IMR-90 (cell line): Measurements from ENCODE around the gene FOXK1. TPM values are rescaled to one million over a fixed set of nuclear protein-coding genes. Genes with fewer than 3 reads are reported as not detected.

Source experiments
- ATAC-seq: fragments of 200-7000 bp; cut with Tn5 transposase; 2 replicates; pipeline ENCODE4 v1.9.1; 2020; ENCODE audit warnings: low read depth, mild to moderate bottlenecking, moderate library complexity
- BruUV-seq: library from RNA; stranded (reverse); fragments of 400-500 nt; replicated peaks from 2 replicates; lab custom pipeline; 2021; lab: Mats Ljungman, UMichigan
- CTCF ChIA-PET: fragments of 300-600 bp; formaldehyde crosslinking; extraction: SDS; loops from one replicate; lab custom pipeline; 2021; ENCODE audit warnings: antibody characterized with exemption; lab: Yijun Ruan, JAX
- POLR2A ChIA-PET: fragments of 300-600 bp; sonication (Branson Sonifier 250); formaldehyde crosslinking; loops from one replicate; lab custom pipeline; 2022; ENCODE audit warnings: antibody characterized with exemption; ENCODE audit not compliant: unreplicated experiment; lab: Charles Lee
- DNase-seq: peaks from one replicate; pipeline ENCODE4 v3.0.0; 2013
- H2AFZ ChIP-seq: replicated peaks from 2 replicates; pipeline ENCODE3; 2013; ENCODE audit warnings: low read length, mild to moderate bottlenecking; ENCODE audit not compliant: poor library complexity
- H2AK5ac ChIP-seq: 2 replicates; pipeline ENCODE4 v1.6.1; 2013; ENCODE audit warnings: low read depth, low read length, inconsistent platforms
- H2AK9ac ChIP-seq: replicated peaks from 2 replicates; pipeline ENCODE3; 2013; ENCODE audit warnings: mild to moderate bottlenecking, low read depth, low read length, moderate library complexity; ENCODE audit not compliant: poor library complexity
- H2BK120ac ChIP-seq: 2 replicates; pipeline ENCODE4 v1.6.1; 2013; ENCODE audit warnings: low read depth, low read length, inconsistent platforms
- H2BK15ac ChIP-seq: 3 replicates; pipeline ENCODE4 v1.6.1; 2013; ENCODE audit warnings: low read depth, low read length, inconsistent platforms
- H2BK20ac ChIP-seq: 2 replicates; pipeline ENCODE4 v1.6.1; 2013; ENCODE audit warnings: low read depth, mild to moderate bottlenecking, inconsistent platforms, low read length, moderate library complexity
- H2BK5ac ChIP-seq: 2 replicates; pipeline ENCODE4 v1.6.1; 2013; ENCODE audit warnings: mild to moderate bottlenecking, low read depth, low read length, inconsistent platforms; ENCODE audit not compliant: poor library complexity, severe bottlenecking
- H3K14ac ChIP-seq: replicated peaks from 2 replicates; pipeline ENCODE4 v1.6.1; 2013; ENCODE audit warnings: low read depth, low read length, inconsistent platforms
- H3K18ac ChIP-seq: 2 replicates; pipeline ENCODE4 v1.6.1; 2013; ENCODE audit warnings: low read depth, low read length, control low read depth
- H3K23ac ChIP-seq: 2 replicates; pipeline ENCODE4 v1.6.1; 2013; ENCODE audit warnings: low read depth, low read length, inconsistent platforms
- H3K27ac ChIP-seq: 2 replicates; pipeline ENCODE4 v1.5.1; 2013; ENCODE audit warnings: mild to moderate bottlenecking, control low read depth, low read length; ENCODE audit not compliant: insufficient read depth
- H3K27me3 ChIP-seq: 2 replicates; pipeline ENCODE4 v1.6.1; 2013; ENCODE audit warnings: low read length; ENCODE audit not compliant: control insufficient read depth, insufficient read depth
- H3K36me3 ChIP-seq: 2 replicates; pipeline ENCODE4 v1.6.1; 2013; ENCODE audit warnings: low read length, mixed read lengths; ENCODE audit not compliant: control insufficient read depth, insufficient read depth
- H3K4ac ChIP-seq: 2 replicates; pipeline ENCODE4 v1.6.1; 2013; ENCODE audit warnings: low read depth, low read length, inconsistent platforms
- H3K4me1 ChIP-seq: 2 replicates; pipeline ENCODE4 v1.6.1; 2013; ENCODE audit warnings: low read length, mixed read lengths; ENCODE audit not compliant: control insufficient read depth, insufficient read depth
- H3K4me2 ChIP-seq: 2 replicates; pipeline ENCODE4 v1.6.1; 2013; ENCODE audit warnings: low read depth, mild to moderate bottlenecking, control low read depth, low read length, moderate library complexity
- H3K4me3 ChIP-seq: 2 replicates; pipeline ENCODE4 v1.5.1; 2013; ENCODE audit warnings: low read depth, mild to moderate bottlenecking, control low read depth, low read length, moderate library complexity; ENCODE audit not compliant: insufficient read depth
- H3K56ac ChIP-seq: 2 replicates; pipeline ENCODE4 v1.6.1; 2013; ENCODE audit warnings: low read length, inconsistent platforms; ENCODE audit not compliant: insufficient read depth; ENCODE audit errors: extremely low read depth
- H3K79me1 ChIP-seq, 2 experiments: 2 replicates each; pipeline ENCODE4 v1.6.1; 2013; ENCODE audit warnings: low read length in 2 of 2, inconsistent platforms in 1 of 2, low read depth in 1 of 2
- H3K9ac ChIP-seq: 2 replicates; pipeline ENCODE4 v1.6.1; 2013; ENCODE audit warnings: low read depth, low read length, control low read depth
- H3K9me1 ChIP-seq: 2 replicates; pipeline ENCODE4 v1.6.1; 2013; ENCODE audit warnings: low read length, inconsistent platforms; ENCODE audit not compliant: insufficient read depth
- H3K9me3 ChIP-seq: 2 replicates; pipeline ENCODE4 v1.6.1; 2013; ENCODE audit warnings: low read length; ENCODE audit not compliant: control insufficient read depth, insufficient read depth
- H4K20me1 ChIP-seq: 2 replicates; pipeline ENCODE4 v1.6.1; 2013; ENCODE audit warnings: low read length, inconsistent platforms; ENCODE audit not compliant: insufficient read depth
- H4K5ac ChIP-seq: 2 replicates; pipeline ENCODE4 v1.6.1; 2013; ENCODE audit warnings: mild to moderate bottlenecking, low read depth, low read length, control low read depth
- H4K8ac ChIP-seq, 2 experiments: 2 replicates each; pipeline ENCODE4 v1.6.1; 2013; ENCODE audit warnings: low read depth in 2 of 2, low read length in 2 of 2, control low read depth in 1 of 2, inconsistent platforms in 1 of 2
- H4K91ac ChIP-seq: 2 replicates; pipeline ENCODE4 v1.6.1; 2013; ENCODE audit warnings: low read depth, low read length, inconsistent platforms; ENCODE audit not compliant: insufficient read depth
- BHLHE40 ChIP-seq: fragments of 150-350 bp; IDR thresholded peaks from 2 replicates; pipeline ENCODE4 v1.6.1; 2016; ENCODE audit warnings: mild to moderate bottlenecking, low read depth, low read length
- CEBPB ChIP-seq: IDR thresholded peaks from 2 replicates; pipeline ENCODE4 v1.6.1; 2012; ENCODE audit warnings: low read depth, low read length, improper control_type of control experiment
- CHD1 ChIP-seq: IDR thresholded peaks from 2 replicates; pipeline ENCODE4 v1.6.1; 2012; ENCODE audit warnings: low read depth, low read length, improper control_type of control experiment
- CTCF ChIP-seq: conservative IDR thresholded peaks from 2 replicates; pipeline ENCODE4 v1.5.1; 2012; ENCODE audit warnings: mild to moderate bottlenecking, low read depth, low read length, improper control_type of control experiment
- ELK1 ChIP-seq: fragments of 150-350 bp; IDR thresholded peaks from 2 replicates; pipeline ENCODE4 v1.6.1; 2016; ENCODE audit warnings: low read depth, mild to moderate bottlenecking, low read length, moderate library complexity, borderline replicate concordance
- FOS ChIP-seq: fragments of 150-350 bp; IDR thresholded peaks from 2 replicates; pipeline ENCODE4 v1.6.1; 2016; ENCODE audit warnings: low read depth, low read length
- MAFK ChIP-seq: IDR thresholded peaks from 2 replicates; pipeline ENCODE4 v1.6.1; 2012; ENCODE audit warnings: low read depth, low read length, improper control_type of control experiment
- MAZ ChIP-seq: IDR thresholded peaks from 2 replicates; pipeline ENCODE4 v1.6.1; 2012; ENCODE audit warnings: low read depth, mild to moderate bottlenecking, low read length, improper control_type of control experiment, moderate library complexity, borderline replicate concordance
- MXI1 ChIP-seq: IDR thresholded peaks from 2 replicates; pipeline ENCODE4 v1.6.1; 2012; ENCODE audit warnings: low read depth, mild to moderate bottlenecking, low read length, moderate library complexity, borderline replicate concordance
- NFE2L2 ChIP-seq: fragments of 150-350 bp; IDR thresholded peaks from 2 replicates; pipeline ENCODE4 v1.6.1; 2016; ENCODE audit warnings: low read depth, mild to moderate bottlenecking, low read length
- POLR2A ChIP-seq: IDR thresholded peaks from 2 replicates; pipeline ENCODE4 v1.6.1; 2012; ENCODE audit warnings: mild to moderate bottlenecking, low read depth, low read length
- RAD21 ChIP-seq: IDR thresholded peaks from 2 replicates; pipeline ENCODE4 v1.6.1; 2012; ENCODE audit warnings: low read length, improper control_type of control experiment
- RCOR1 ChIP-seq: IDR thresholded peaks from 2 replicates; pipeline ENCODE4 v1.6.1; 2012; ENCODE audit warnings: mild to moderate bottlenecking, low read length, improper control_type of control experiment; ENCODE audit not compliant: insufficient replicate concordance
- RFX5 ChIP-seq: IDR thresholded peaks from 2 replicates; pipeline ENCODE4 v1.8.0; 2012; ENCODE audit warnings: low read depth, mild to moderate bottlenecking, low read length, moderate library complexity
- SMC3 ChIP-seq: fragments of 150-350 bp; IDR thresholded peaks from 2 replicates; pipeline ENCODE4 v1.6.1; 2016; ENCODE audit warnings: low read depth, mild to moderate bottlenecking, antibody characterized with exemption, low read length, moderate library complexity
- WGBS, 2 experiments: methylation state at CpG; one replicate each; pipeline versions ENCODE4 v1.1.5 to v1.1.7; 2013; ENCODE audit warnings: missing lambda C conversion rate in 2 of 2; ENCODE audit not compliant: insufficient read length in 1 of 2; ENCODE audit errors: extremely low coverage in 2 of 2; 5-methylcytosine and 5-hydroxymethylcytosine counted together
- dilution Hi-C: fragments of 300-500 bp; cut with HindIII; formaldehyde crosslinking; loops from one replicate; pipeline ENCODE4 v1.14.3; 2018; ENCODE audit warnings: low sequenced_read_pairs; ENCODE audit not compliant: unreplicated experiment
- in situ Hi-C: fragments of 300-500 bp; cut with MboI; formaldehyde crosslinking; loops from 3 replicates; pipeline ENCODE4 v1.14.3; 2019; ENCODE audit warnings: low sequenced_read_pairs, inconsistent platforms, mixed read lengths
- intact Hi-C: fragments of 100-400 bp; cut with micrococcal nuclease; formaldehyde crosslinking; loops from 2 replicates; pipeline ENCODE4 v1.10.0; 2022
- polyA plus RNA-seq, 3 experiments: library from polyadenylated mRNA; depleted of rRNA; stranded (reverse); fragments of >200 nt; gene quantifications; 2 replicates each; pipeline ENCODE4 v1.2.3, GENCODE V29; 2012; ENCODE audit warnings: low replicate concordance in 1 of 3
- total RNA-seq: library from RNA; depleted of rRNA; stranded (reverse); fragments of >200 nt; gene quantifications from 2 replicates; pipeline ENCODE4 v1.2.3, GENCODE V29; 2012
- TF ChIP-seq, protein P1 (sequence below): fragments of 150-350 bp; IDR thresholded peaks from 2 replicates; pipeline ENCODE4 v1.6.1; 2017; ENCODE audit warnings: mild to moderate bottlenecking, antibody characterized with exemption, low read length, low read depth

Gene FOXK1
- total and polyA plus RNA-seq, 2 of the 4 experiments (the other 2 are of a cell fraction): 4.3 to 8.8 TPM

- H3K27me3 ChIP-seq: no peaks in the 10 kb centered on the region
- no peak for ATAC-seq
- TF ChIP-seq, protein P1, sequence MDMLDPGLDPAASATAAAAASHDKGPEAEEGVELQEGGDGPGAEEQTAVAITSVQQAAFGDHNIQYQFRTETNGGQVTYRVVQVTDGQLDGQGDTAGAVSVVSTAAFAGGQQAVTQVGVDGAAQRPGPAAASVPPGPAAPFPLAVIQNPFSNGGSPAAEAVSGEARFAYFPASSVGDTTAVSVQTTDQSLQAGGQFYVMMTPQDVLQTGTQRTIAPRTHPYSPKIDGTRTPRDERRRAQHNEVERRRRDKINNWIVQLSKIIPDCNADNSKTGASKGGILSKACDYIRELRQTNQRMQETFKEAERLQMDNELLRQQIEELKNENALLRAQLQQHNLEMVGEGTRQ: no peak
- TF ChIP-seq MAFK (no peak), CEBPB (no peak), BHLHE40 (no peak), CTCF (no peak), POLR2A (no peak), SMC3 (no peak), ELK1 (no peak), RFX5 (no peak), FOS (no peak), CHD1 (no peak), MXI1 (no peak), RCOR1 (no peak), MAZ (no peak), NFE2L2 (no peak), RAD21 (no peak)
- POLR2A ChIA-PET: no interaction called here
- H4K91ac ChIP-seq: no peak overlapping the region
- no peak overlapping the region for H2AFZ ChIP-seq
- H3K9ac ChIP-seq: no peak overlapping the region
- no peak overlapping the region for H2BK15ac ChIP-seq
- H2BK120ac ChIP-seq: no peak overlapping the region
- peaks cover 19% of the 10 kb centered on the region for H3K4me1 ChIP-seq
- no peak for DNase-seq
- 0 out of 2 replicates have a peak overlapping the region, but pooled peaks have one; percentile 4 for H3K4ac ChIP-seq
- no peak overlapping the region for H2BK20ac ChIP-seq
- intact Hi-C loops: no loop called here
- H3K9me1 ChIP-seq: peaks cover 14% of the 10 kb centered on the region; the same call in 1 of the 2 replicates
- peak overlapping the region in 1 of 2 experiments; percentile 41; a peak in 1 of 4 replicates for H4K8ac ChIP-seq
- in situ Hi-C loops: no loop called here
- peaks cover 8 to 84% of the 10 kb centered on the region in 2 experiments for H3K79me1 ChIP-seq
- 58% methylated on average over 3 of the region's 10 CpGs; no CpG with 5 or more reads in 1 of the 2 experiments for WGBS, 2 experiments
- H3K4me2 ChIP-seq: no peak overlapping the region
- peak overlapping the region; percentile 32 for H2BK5ac ChIP-seq
- H4K20me1 ChIP-seq: peaks cover 81% of the 10 kb centered on the region
- no TSS peak for BruUV-seq
- no peaks in the 10 kb centered on the region for H3K9me3 ChIP-seq
- H3K36me3 ChIP-seq: peaks cover 5% of the 10 kb centered on the region; the same call in 1 of the 2 replicates
- CTCF ChIA-PET: no interaction called here
- 0 out of 2 replicates have a peak overlapping the region, but pooled peaks have one; percentile 27 for H3K23ac ChIP-seq
- no peak overlapping the region for H3K56ac ChIP-seq
- no peak overlapping the region for H3K4me3 ChIP-seq
- H2AK5ac ChIP-seq: 0 out of 2 replicates have a peak overlapping the region, but pooled peaks have one; percentile 32
- H2AK9ac ChIP-seq: no peak overlapping the region
- no peak overlapping the region for H3K27ac ChIP-seq
- H4K5ac ChIP-seq: no peak overlapping the region
- no peak overlapping the region for H3K18ac ChIP-seq
- dilution Hi-C loops: no loop called here
- H3K14ac ChIP-seq: 0 out of 2 replicates have a peak overlapping the region, but pooled peaks have one; percentile 21
Measured at GRCh38 chr7:4699841-4700240, 17.7 kb downstream of the FOXK1 start.
